HT-29 (cell line): Measurements from ENCODE around the gene ARL14. TPM values are rescaled to one million over a fixed set of nuclear protein-coding genes. Genes with fewer than 3 reads are reported as not detected.

Experiments
- DNase-seq: peaks from one replicate; pipeline ENCODE4 v3.0.0-alpha.2; 2015; ENCODE audit warnings: low spot score
- total RNA-seq: library from RNA; depleted of rRNA; stranded (reverse); fragments of >200 nt; shearing (Covaris generic); gene quantifications from 2 replicates; pipeline ENCODE4 v1.2.3, GENCODE V29; 2014; rRNA removed

ARL14 gene
- total RNA-seq, result 4.3 and 7.5 TPM in 2 replicates

- peak; percentile 91 for DNase-seq
These were observed at the start of gene ARL14 for GRCh38 chr3:160676547-160677303. ARL14 (plus strand) TSS chr3:160677160; CDS start chr3:160677347, 187 bp downstream.

- no peak for DNase-seq
These were observed 47.5 kb upstream of the ARL14 start for GRCh38 chr3:160629491-160629890.

GRCh38 chr3:160633361-160634083 is 43.4 kb upstream of the ARL14 start:
- DNase-seq, result no peak

- DNase-seq, result no peak
These were observed 41.7 kb upstream of the ARL14 start for GRCh38 chr3:160635213-160635612.

- DNase-seq, result no peak
These were observed 39.9 kb upstream of the ARL14 start for GRCh38 chr3:160637086-160637485.

- DNase-seq, result no peak
These were observed 38.8 kb upstream of the ARL14 start for GRCh38 chr3:160638184-160638583.

GRCh38 chr3:160641665-160642309 is 35.2 kb upstream of the ARL14 start:
- no peak for DNase-seq

GRCh38 chr3:160643994-160644393 is 33.0 kb upstream of the ARL14 start:
- DNase-seq, result no peak

- DNase-seq, result no peak
These were observed 32.5 kb upstream of the ARL14 start for GRCh38 chr3:160644491-160644890.

GRCh38 chr3:160648701-160649100 is 28.3 kb upstream of the ARL14 start:
- DNase-seq, result no peak

GRCh38 chr3:160649596-160649995 is 27.4 kb upstream of the ARL14 start:
- DNase-seq, result no peak

GRCh38 chr3:160653512-160653911 is 23.4 kb upstream of the ARL14 start:
- DNase-seq, result no peak

GRCh38 chr3:160660902-160661301 is 16.1 kb upstream of the ARL14 start:
- no peak for DNase-seq

- DNase-seq, result no peak
These were observed 15.3 kb upstream of the ARL14 start for GRCh38 chr3:160661660-160662059.

- no peak for DNase-seq
These were observed 11.7 kb upstream of the ARL14 start for GRCh38 chr3:160665231-160665630.

GRCh38 chr3:160665784-160666526 is 11.0 kb upstream of the ARL14 start:
- no peak for DNase-seq

- peak; percentile 77 for DNase-seq
These were observed 9.5 kb upstream of the ARL14 start for GRCh38 chr3:160667452-160667851.

GRCh38 chr3:160668454-160668853 is 8.5 kb upstream of the ARL14 start:
- DNase-seq, result no peak

- no peak for DNase-seq
These were observed 5.7 kb upstream of the ARL14 start for GRCh38 chr3:160671231-160671630.

- DNase-seq, result no peak
These were observed 5.0 kb upstream of the ARL14 start for GRCh38 chr3:160671995-160672394.

- peak; percentile 31 for DNase-seq
These were observed 3.8 kb upstream of the ARL14 start for GRCh38 chr3:160673188-160673587.
